Activated T-cell treated with anti-CD3 and anti-CD28 coated beads, Interleukin-2, amount 50 U/mL, for 1 hour (primary cell): ENCODE results near the gene RBM23.

Source experiments
- DNase-seq: peaks from one replicate; pipeline ENCODE4 v3.0.0-alpha.2; 2020

RBM23 gene

GRCh38 chr14:22884738-22885523 lies 34.0 kb downstream of the RBM23 start:
- DNase-seq = no peak

DNA sequence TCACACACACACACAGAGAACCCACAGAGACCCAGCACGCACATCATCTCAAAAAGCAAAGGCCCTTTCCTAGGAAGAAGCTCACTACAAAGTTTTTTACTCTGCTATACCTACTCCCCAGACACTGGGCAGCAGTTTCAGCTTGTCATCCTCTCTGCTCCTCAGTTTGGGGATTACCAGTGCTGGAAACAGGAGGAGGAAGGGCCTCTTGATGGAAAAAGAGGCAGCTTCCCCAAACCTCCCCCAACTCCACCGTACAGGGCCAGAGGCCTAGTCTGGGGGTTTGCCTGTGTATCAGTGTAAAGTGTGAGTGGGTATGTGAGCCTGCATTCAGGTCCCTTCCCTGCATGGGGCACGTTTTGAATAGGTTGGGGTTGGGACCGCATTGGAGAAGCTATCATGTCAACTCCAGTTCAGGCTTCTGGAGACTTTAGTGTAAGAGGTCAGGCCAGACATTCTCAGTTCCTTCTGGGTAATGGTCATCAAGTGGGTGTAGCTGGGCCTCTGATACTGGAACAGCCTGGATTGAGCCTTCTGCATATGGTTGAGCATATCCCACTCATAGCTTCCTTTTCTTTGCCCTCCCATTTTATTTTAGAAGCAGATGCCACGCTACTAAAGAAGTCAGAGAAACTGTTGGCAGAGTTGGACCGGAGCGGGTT lies 34.7 kb downstream of the RBM23 start:
- DNase-seq = no peak

DNA sequence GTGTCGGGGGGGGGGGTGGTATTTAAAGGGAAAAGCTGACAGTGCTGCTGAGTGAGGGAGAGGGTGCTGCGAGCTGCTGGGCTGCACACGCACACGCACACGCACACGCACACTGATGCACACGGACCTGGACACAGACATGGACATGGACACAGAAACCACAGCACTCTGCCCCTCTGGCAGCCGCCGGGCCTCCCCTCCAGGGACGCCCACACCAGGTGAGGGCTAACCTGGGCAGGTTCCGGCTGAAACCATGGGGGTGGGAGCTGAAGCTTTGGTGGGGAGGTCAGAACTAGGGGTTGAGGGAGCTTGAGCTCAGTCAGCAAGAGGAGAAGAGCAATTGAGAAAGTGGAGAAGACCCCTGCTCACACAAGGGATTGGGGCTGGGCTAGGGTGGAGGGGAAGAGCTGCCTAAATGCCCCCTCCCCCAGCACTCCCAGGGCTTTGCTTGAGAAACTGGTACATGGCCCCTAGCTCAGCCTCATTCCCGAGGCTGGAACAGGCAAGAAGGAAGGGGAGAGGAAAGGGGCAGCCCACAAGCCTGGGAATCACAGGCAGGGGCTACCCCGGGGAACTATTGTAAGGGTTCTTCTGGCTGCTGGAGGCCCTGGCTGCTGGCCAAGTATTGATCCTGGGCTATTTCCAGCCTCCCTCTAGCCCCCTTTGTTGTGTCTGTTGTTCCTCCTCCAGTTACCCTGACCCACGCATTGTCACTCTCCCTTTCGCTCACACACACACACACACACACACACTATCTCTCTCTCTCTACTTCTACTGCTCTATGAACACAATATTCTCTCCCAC lies 35.6 kb downstream of the RBM23 start, which contains the start of gene REM2:
Gene REM2 (plus strand): TSS at position 50 of the 804 bp plus-strand sequence. CDS start 66 bp downstream, at position 116.
- DNase-seq = no peak

DNA sequence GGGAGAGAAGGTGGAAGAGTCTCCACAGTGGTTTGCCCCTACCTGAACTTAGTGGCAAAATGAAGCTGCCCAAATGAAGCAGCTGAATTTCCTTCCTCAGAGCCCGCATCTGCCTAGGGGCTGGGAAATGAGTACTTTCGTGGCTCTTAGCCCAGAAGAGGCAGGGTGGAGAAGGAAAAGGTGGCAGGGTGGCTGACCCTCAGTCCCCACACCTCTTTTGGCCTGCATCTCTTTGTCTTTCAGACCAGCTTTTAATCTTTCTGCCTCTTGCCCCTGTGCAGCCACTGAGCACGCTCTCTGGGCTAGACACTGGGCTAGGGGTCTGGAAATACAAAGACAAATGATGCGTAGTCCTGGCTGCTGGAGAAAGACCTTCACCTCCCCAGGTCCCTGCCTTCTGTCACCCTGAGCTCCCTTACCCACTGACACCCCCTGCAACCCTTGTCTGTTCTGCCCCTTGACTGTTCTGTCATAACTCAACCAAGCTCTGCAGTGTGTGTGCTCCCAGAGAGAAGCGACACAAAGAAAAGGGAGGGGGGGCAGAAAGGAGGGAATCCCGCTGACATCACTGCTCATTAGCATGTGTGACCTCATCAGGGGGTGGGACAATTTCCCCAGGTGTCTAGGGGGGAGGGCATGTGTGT lies 36.3 kb downstream of the RBM23 start:
- DNase-seq = peak; percentile 48

DNA sequence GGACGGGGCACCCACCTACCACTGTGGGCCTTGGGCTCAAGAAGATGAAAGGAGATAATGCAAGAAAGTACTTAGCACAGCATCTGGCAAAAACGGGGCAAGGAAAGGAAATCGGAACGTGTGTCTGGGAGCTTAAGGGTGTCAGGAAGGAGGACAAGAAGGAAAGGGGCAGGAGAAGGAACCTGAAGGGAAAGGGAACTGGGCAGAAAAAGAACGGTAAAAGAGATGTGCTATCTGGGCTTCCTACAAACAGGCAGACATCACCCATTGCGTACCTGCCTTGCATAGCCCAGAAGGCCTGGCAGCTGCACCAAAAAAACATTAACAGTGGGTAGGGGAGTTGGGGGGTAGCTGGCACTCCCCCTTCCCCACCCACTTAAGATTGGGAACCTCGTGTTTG lies 36.9 kb downstream of the RBM23 start:
- DNase-seq = no peak

GRCh38 chr14:22878271-22879246 lies 40.4 kb downstream of the RBM23 start:
- no peak for DNase-seq

DNA sequence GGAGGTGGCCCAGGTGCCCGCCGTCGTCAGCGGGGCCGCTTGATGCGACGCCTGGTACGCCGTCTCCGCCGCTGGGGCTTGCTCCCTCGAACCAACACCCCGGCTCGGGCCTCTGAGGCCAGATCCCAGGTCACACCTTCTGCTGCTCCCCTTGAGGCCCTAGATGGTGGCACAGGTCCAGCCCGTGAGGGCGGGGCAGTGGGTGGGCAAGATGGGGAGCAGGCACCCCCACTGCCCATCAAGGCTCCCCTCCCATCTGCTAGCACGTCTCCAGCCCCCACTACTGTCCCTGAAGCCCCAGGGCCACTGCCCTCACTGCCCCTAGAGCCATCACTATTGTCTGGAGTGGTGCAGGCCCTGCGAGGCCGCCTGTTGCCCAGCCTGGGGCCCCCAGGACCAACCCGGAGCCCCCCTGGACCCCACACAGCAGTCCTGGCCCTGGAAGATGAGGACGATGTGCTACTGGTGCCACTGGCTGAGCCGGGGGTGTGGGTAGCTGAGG lies 41.9 kb downstream of the RBM23 start:
- DNase-seq = no peak

DNA sequence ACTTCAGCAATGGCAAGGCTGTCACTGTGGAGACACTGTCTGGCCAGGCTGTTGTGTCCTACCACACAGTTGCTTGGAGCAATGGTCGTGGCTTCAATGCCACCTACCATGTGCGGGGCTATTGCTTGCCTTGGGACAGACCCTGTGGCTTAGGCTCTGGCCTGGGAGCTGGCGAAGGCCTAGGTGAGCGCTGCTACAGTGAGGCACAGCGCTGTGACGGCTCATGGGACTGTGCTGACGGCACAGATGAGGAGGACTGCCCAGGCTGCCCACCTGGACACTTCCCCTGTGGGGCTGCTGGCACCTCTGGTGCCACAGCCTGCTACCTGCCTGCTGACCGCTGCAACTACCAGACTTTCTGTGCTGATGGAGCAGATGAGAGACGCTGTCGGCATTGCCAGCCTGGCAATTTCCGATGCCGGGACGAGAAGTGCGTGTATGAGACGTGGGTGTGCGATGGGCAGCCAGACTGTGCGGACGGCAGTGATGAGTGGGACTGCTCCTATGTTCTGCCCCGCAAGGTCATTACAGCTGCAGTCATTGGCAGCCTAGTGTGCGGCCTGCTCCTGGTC lies 43.1 kb downstream of the RBM23 start:
- DNase-seq = no peak

DNA sequence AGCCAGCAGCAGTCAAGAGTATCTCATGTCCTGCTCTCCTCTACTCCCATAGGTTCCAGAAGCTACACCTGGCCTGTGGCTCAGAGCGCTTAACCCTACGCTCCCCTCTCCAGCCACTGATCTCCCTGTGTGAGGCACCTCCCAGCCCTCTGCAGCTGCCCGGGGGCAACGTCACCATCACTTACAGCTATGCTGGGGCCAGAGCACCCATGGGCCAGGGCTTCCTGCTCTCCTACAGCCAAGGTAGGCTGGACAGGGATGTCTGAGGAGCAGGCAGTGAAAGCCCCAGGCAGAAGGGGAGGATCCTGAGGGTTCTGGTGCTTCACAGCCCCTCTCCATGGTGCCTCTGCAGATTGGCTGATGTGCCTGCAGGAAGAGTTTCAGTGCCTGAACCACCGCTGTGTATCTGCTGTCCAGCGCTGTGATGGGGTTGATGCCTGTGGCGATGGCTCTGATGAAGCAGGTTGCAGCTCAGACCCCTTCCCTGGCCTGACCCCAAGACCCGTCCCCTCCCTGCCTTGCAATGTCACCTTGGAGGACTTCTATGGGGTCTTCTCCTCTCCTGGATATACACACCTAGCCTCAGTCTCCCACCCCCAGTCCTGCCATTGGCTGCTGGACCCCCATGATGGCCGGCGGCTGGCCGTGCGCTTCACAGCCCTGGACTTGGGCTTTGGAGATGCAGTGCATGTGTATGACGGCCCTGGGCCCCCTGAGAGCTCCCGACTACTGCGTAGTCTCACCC lies 43.8 kb downstream of the RBM23 start:
- no peak for DNase-seq

GRCh38 chr14:22872833-22873520 lies 46.0 kb downstream of the RBM23 start:
- no peak for DNase-seq

GRCh38 chr14:22872033-22872832 lies 46.7 kb downstream of the RBM23 start:
- peak; percentile 77 for DNase-seq

DNA sequence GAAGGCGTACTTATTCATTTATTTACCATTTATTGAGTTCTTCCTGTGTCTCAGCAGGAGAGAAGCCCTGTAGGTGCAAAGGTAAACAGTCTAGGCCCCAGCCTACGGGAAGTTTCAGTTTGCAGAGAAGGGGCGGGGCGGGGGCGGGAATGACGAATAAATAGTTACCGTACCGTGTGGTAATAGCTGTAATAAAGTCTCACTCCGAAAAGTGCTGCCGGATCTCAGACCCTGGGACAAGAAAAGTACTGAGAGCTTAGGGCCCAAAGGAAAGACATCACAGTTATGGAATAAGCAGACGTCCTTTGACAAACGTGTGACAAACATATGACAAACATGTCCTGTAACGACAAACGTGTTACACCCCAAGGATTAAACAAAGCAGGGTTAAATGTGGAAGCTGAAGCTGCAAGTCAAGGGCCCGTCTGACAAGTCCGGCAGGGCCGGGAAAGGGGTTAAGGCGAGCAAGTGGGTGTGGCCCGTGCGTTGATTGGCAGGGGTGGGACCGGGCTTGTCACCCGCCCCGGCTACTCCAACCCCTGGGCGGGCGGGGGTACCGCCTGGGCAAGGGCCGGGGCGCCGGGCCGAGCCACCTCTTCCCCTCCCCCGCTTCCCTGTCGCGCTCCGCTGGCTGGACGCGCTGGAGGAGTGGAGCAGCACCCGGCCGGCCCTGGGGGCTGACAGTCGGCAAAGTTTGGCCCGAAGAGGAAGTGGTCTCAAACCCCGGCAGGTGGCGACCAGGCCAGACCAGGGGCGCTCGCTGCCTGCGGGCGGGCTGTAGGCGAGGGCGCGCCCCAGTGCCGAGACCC lies 47.5 kb downstream of the RBM23 start, which contains the start of gene LRP10:
Gene LRP10 (plus strand): TSS at position 517 of the 809 bp plus-strand sequence. CDS start 564 bp downstream, outside the sequence.
- DNase-seq = peak; percentile 78

DNA sequence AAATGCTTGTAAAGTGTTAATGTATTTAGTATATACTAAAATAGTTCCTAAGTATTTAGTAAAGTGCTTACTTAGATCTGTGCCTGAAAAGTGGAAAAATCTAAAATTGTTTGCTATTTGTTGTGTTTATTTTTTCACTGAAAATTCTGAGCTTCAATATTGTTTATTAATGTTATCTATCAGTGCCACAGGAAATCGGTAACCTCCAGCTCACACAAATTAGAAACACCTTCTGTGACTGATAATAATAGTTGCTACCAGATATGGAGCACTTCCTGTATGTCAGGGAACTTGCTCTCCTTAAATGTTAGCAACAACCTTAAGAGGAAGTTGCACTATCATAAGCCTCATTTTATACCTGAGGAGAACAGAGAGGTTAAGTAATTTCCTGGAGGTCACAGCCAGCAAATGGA lies 48.1 kb downstream of the RBM23 start:
- no peak for DNase-seq

DNA sequence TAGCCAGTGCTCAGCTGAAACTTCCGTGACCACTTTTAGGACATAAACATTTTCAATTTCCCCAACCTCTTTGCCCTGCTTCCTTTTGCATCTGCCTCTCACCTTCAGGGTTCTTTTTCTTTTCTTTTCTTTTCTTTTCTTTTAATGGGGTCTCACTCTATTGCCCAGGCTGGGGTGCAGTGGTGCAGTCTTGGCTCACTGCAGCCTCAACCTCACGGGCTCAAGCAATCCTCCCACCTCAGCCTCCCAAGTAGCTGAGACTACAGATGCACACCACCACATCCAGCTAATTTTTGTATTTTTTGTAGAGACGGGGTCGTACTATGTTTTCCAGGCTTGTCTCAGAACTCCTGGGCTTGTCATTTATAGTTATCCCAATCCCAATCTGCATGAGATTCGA lies 52.1 kb downstream of the RBM23 start:
- DNase-seq = no peak

GRCh38 chr14:22865424-22866405 lies 53.2 kb downstream of the RBM23 start:
- no peak for DNase-seq

- DNase-seq = no peak
Observed at GRCh38 chr14:22864979-22865378, 54.0 kb downstream of the RBM23 start.

DNA sequence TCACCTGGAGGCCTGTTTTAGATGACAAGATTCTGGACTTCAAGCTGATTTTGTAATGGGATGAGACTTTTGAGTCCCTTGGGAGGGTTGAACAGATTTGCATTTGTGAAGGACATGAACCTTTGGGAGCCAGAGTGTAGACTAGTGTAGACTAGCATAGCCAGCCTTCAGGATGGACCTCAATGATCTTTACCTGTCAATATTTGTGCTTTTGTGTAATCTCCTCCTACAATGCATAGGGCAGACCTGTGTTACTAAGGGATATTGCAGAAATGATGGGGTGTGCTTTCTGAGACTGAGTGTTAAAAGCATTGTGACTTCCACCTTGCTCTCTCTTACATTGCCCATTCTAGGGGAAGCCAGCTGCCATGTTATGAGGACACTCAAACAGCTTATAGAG lies 57.3 kb downstream of the RBM23 start:
- no peak for DNase-seq
